Measurements from ENCODE around the gene PCDHGB5. TPM values are rescaled to one million over a fixed set of nuclear protein-coding genes. Genes with fewer than 3 reads are reported as not detected.
A peak's percentile ranks its signal among the peaks of the same experiment; 100 is the strongest.

PCDHGB5 gene
- total RNA-seq, 4 donors from 2014 or later = 12.3 to 17.6 (median 14.6) TPM

GRCh38 chr5:141356950-141357349 is 40.8 kb upstream of the PCDHGB5 start:
- intact Hi-C loops (cut with DNase I; ENCODE audit: low total_unique reads) = no loop called here
- TF ChIP-seq POLR2A (IDR thresholded peaks at IDR 0.05) (no peak), CTCF (IDR thresholded peaks at IDR 0.05) (no peak)
- no peak for DNase-seq (ENCODE audit: low spot score in 2 of 2)
- H3K4me3 ChIP-seq (ENCODE audit: low read depth, poor library complexity, severe bottlenecking) = no peak overlapping the region
- WGBS, 2 donors = 40 to 49% methylated on average over 11 to 15 of the region's 19 CpGs

GRCh38 chr5:141359790-141360426 is 37.8 kb upstream of the PCDHGB5 start, which contains the start of gene PCDHGB2:
PCDHGB2 (plus strand) TSS chr5:141359994; CDS start chr5:141360136, 142 bp downstream.
- WGBS, 2 donors = 19 to 22% methylated on average over 24 of the region's 24 CpGs
- TF ChIP-seq CTCF (IDR thresholded peaks at IDR 0.05) (no peak), POLR2A (IDR thresholded peaks at IDR 0.05) (no peak)
- no peak for DNase-seq (ENCODE audit: low spot score in 2 of 2)
- intact Hi-C loops (cut with DNase I; ENCODE audit: low total_unique reads) = no loop called here
- no peak within 1 kb of the TSS for H3K4me3 ChIP-seq (ENCODE audit: low read depth, poor library complexity, severe bottlenecking)

GRCh38 chr5:141360685-141361084 is 37.1 kb upstream of the PCDHGB5 start:
- no peak for DNase-seq (ENCODE audit: low spot score in 2 of 2)
- no peak overlapping the region for H3K4me3 ChIP-seq (ENCODE audit: low read depth, poor library complexity, severe bottlenecking)
- intact Hi-C loops (cut with DNase I; ENCODE audit: low total_unique reads) = no loop called here
- 31 to 44% methylated on average over 15 of the region's 15 CpGs for WGBS, 2 donors
- no peak for TF ChIP-seq POLR2A (IDR thresholded peaks at IDR 0.05)
- TF ChIP-seq CTCF (IDR thresholded peaks at IDR 0.05) = no peak

GRCh38 chr5:141362719-141363118 is 35.0 kb upstream of the PCDHGB5 start:
- H3K4me3 ChIP-seq (ENCODE audit: low read depth, poor library complexity, severe bottlenecking) = no peak overlapping the region
- DNase-seq (ENCODE audit: low spot score in 2 of 2) = no peak
- intact Hi-C loops (cut with DNase I; ENCODE audit: low total_unique reads) = no loop called here
- TF ChIP-seq POLR2A (IDR thresholded peaks at IDR 0.05) = no peak
- TF ChIP-seq CTCF (IDR thresholded peaks at IDR 0.05) = no peak

- 14 to 17% methylated on average over 28 to 34 of the region's 34 CpGs for WGBS, 2 donors
- no peak for TF ChIP-seq POLR2A (IDR thresholded peaks at IDR 0.05)
- TF ChIP-seq CTCF (IDR thresholded peaks at IDR 0.05) = no peak
- intact Hi-C loops (cut with DNase I; ENCODE audit: low total_unique reads) = no loop called here
- peak in 1 of 2 donors; percentile 74 for DNase-seq (ENCODE audit: low spot score in 2 of 2)
- H3K4me3 ChIP-seq (ENCODE audit: low read depth, poor library complexity, severe bottlenecking) = no peak within 1 kb of the TSS
Measured at GRCh38 chr5:141363952-141364660, 33.6 kb upstream of the PCDHGB5 start, which contains the start of gene PCDHGA5. PCDHGA5 (plus strand) TSS chr5:141364162; CDS start chr5:141364331, 169 bp downstream.
